ENCODE measurements around the gene CRTC1.
"Not testable (repeated sequence)": the region's sequence is repeated elsewhere in the genome, so short reads cannot be mapped to it uniquely, and the experiment has no call there.

The CRTC1 gene

DNA sequence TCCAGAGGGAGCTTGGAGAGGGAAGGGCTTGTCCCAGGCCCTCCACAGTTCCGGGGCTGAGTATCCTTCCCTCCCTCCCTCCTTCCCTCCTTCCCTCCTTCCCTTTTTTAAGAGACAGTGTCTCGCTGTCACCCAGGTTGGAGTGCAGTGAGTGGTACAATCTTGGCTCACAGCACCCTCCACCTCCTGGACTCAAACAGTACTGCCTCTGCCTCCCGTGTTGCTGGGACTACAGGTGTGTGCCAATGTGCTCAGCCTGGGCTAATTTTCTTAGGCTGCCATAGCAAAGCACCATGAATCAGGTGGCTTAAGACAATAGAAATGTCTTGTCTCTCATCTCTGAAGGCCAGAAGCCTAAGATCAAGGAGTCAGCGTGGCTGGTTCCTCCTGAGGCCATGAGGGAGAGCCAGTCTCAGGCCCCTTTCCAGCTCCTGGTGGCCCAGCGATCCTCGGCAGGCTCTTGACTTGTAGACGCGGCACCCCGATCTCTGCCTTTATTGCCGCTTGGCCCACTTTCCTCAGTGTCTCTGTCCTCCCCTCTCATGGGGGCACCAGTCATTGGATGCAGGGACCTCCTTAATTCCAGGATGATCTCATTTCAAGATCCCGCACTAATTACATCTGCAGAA, 47.5 kb downstream of the CRTC1 start:
- H3K4me3 ChIP-seq (ENCODE audit: low read depth, low read length), result no peak overlapping the region

DNA sequence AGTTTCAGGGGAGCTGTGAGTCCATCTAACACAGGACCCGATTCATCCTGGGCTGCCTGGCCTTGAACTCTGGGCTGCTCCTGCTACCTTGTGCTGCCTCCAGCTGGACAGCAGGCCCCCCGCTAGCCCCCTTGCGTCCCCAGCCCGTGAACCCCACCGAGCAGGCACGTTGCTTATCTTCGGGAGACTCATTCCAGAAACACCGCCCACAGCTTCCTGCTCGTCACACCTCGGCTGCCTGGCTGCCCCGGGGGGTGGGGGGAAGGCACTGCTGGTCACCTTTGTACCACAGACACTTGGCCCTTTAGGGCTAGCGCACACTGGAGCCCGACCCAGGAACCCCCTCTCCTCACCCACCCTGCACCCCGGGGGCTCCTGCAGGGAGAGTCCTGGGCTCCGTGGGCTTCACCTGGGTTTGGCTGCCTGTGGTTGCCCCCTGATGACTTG, 48.1 kb downstream of the CRTC1 start:
- no peak overlapping the region for H3K4me3 ChIP-seq (ENCODE audit: low read depth, low read length)

More for the DNA sequence above, 47.5 kb downstream of the CRTC1 start:
- TF ChIP-seq, protein P1, sequence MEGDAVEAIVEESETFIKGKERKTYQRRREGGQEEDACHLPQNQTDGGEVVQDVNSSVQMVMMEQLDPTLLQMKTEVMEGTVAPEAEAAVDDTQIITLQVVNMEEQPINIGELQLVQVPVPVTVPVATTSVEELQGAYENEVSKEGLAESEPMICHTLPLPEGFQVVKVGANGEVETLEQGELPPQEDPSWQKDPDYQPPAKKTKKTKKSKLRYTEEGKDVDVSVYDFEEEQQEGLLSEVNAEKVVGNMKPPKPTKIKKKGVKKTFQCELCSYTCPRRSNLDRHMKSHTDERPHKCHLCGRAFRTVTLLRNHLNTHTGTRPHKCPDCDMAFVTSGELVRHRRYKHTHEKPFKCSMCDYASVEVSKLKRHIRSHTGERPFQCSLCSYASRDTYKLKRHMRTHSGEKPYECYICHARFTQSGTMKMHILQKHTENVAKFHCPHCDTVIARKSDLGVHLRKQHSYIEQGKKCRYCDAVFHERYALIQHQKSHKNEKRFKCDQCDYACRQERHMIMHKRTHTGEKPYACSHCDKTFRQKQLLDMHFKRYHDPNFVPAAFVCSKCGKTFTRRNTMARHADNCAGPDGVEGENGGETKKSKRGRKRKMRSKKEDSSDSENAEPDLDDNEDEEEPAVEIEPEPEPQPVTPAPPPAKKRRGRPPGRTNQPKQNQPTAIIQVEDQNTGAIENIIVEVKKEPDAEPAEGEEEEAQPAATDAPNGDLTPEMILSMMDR (IDR thresholded peaks at IDR 0.05; ENCODE audit: borderline replicate concordance, insufficient read depth, low read depth, low read length), result no peak

DNA sequence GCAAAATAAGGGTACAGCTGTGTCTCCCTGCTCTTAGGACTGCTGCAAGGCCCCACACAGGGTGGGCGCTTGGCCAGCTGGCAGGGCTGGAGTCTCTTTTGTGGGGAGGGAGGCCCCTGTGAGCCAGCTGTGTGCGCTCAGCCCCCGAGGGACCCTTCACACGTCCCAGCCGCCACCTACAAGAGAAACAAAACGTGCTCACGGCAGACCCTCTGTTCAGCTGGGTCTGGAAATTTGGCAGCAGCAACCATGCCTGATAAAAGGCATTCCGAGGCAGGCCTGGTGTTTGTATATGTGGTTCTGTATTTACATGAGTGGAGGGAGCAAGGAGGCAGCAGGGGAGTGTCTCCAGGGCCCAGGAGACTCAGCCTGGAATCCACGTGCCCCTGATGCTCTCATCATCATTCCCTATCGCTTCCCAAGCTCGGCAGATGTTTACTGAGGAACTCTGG, 49.7 kb downstream of the CRTC1 start:
- TF ChIP-seq, protein P1 (IDR thresholded peaks at IDR 0.05; ENCODE audit: borderline replicate concordance, insufficient read depth, low read depth, low read length), result no peak
- H3K4me3 ChIP-seq (ENCODE audit: low read depth, low read length), result no peak overlapping the region

More for the DNA sequence above, 48.1 kb downstream of the CRTC1 start:
- TF ChIP-seq, protein P1 (IDR thresholded peaks at IDR 0.05; ENCODE audit: borderline replicate concordance, insufficient read depth, low read depth, low read length), result no peak

DNA sequence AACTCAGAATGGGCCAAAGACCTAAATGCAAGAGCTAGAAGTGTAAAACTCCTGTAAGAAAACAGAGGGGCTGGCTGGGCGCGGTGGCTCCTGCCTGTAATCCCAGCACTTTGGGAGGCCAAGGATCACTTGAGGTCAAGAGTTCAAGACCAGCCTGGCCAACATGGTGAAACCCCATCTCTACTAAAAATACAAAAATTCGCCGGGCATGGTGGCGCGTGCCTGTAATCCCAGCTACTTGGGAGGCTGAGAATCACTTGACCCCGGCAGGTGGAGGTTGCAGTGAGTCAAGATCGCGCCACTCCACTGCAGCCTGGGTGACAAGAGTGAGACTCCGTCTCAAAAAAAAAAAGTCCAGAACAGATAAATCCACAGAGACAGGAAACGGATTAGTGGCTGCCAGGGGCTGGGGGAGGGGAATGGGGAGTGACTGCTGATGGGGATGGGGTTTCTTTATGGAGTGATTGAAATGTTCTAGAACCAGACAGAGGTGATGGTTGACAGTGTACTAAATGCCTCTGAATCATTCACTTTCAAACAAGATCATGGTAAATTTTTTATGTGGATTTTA, 50.4 kb downstream of the CRTC1 start:
- H3K4me3 ChIP-seq (ENCODE audit: low read depth, low read length), result not testable (repeated sequence)

DNA sequence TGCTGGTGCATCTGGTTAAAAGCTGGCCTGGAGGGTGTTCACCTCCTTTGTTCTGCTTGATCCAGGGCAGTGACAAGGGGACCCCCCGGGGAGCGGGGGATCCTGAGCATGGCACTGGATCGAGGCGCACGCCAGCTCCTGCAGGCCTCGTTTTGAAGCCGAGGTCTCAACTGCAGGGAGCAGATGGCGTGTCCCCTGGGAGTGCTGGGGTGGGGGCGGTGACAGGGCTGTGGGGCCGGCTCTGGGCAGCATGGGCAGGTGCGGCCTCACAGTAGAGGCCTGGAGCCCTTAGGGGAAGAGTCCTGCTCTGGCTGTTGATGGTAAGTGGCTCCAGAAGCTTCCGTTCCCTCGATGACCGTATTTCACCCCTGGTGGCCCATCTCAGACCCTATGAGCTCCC, 51.8 kb downstream of the CRTC1 start:
- H3K4me3 ChIP-seq (ENCODE audit: low read depth, low read length), result no peak overlapping the region
- TF ChIP-seq, protein P1 (IDR thresholded peaks at IDR 0.05; ENCODE audit: borderline replicate concordance, insufficient read depth, low read depth, low read length), result no peak

DNA sequence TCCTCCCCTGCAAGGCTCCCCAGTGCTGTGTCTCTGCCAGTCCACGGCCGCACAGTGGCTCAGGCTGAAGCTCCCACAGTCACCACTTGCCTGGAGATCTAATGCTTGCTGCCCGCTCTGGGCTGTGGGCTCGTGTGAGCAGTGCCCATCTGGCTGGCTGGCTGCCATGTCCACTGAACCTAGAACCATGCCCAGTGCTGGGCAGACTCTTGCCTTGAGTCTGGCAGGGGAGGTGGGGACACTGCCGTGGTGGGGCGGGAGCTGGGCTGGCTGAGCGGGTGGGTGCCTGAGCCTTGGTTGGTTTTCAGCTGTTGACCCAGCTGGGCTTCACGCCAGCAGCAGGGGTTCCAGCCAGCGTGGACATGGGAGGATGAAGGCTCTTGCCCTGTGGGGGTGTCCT, 52.3 kb downstream of the CRTC1 start:
- H3K4me3 ChIP-seq (ENCODE audit: low read depth, low read length), result no peak overlapping the region
- TF ChIP-seq, protein P1 (IDR thresholded peaks at IDR 0.05; ENCODE audit: borderline replicate concordance, insufficient read depth, low read depth, low read length), result no peak

DNA sequence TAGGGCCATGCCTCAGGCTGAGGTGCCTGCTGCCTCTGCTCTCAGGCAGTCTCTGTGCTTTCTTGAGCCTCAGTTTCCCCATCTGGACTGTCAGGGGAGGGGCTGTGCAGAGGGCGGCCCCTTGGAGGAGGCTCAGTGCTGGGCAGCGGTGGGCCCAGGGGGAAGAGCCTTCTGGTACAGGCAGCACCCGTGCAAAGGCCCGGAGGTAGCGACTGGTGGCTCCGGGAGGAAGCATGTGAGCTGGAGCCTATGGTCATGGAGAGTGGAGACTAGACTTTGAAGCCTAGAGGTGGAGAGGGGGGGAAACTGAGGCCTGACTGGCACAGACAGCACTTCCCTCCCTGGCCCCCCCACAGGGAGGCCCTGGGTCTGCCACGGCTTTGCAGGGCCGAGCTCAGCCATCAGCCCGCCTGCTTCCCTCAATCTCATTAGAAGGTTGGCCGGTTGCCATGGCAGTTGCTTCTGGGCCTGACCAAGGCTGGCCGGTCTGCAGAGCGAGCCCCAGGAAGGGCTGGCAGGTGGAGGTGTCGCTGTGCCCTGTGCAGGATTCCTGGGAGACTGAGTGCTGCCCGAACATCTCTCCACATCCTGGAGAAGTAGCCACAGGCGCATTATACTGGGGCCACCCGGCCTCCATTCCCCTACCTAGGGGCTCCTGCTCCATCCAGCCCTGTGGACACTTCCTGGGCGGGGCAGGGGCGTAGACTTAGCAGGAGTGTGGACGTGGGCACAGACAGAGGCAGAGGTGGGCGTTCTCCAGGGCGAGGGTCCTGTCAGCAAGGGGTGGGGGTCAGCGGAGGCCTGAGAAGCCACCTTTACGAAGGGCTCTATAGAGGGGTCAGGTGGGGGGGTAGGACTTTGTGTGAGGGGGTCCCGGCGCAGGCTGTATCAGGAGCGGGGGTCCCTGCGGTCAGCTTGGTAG, 53.2 kb downstream of the CRTC1 start:
- TF ChIP-seq, protein P1 (IDR thresholded peaks at IDR 0.05; ENCODE audit: borderline replicate concordance, insufficient read depth, low read depth, low read length), result no peak
- no peak overlapping the region for H3K4me3 ChIP-seq (ENCODE audit: low read depth, low read length)
